OCI-LY7 (cell line): Measurements from ENCODE around the gene ADAMTS9. TPM values are rescaled to one million over a fixed set of nuclear protein-coding genes. Genes with fewer than 3 reads are reported as not detected.

Experiments
- BruUV-seq: library from RNA; stranded (reverse); fragments of 400-500 nt; replicated peaks from 2 replicates; lab custom pipeline; 2021; lab: Mats Ljungman, UMichigan
- CTCF ChIA-PET: fragments of 300-600 bp; sonication (Branson Sonifier 250); formaldehyde crosslinking; loops from one replicate; lab custom pipeline; 2022; ENCODE audit warnings: antibody characterized with exemption; ENCODE audit not compliant: unreplicated experiment; lab: Charles Lee
- POLR2A ChIA-PET: fragments of 300-600 bp; sonication (Branson Sonifier 250); formaldehyde crosslinking; loops from one replicate; lab custom pipeline; 2022; ENCODE audit warnings: antibody characterized with exemption; lab: Charles Lee
- DNase-seq: peaks from one replicate; pipeline ENCODE4 v3.0.0-alpha.2; 2015; ENCODE audit warnings: low spot score
- H2AFZ ChIP-seq: fragments of 200-600 bp; sonication (generic), shearing (Covaris generic); 2 replicates; pipeline ENCODE4 v1.6.1; 2014; ENCODE audit warnings: mild to moderate bottlenecking, antibody characterized with exemption, low read length, moderate library complexity
- H3K27ac ChIP-seq: fragments of 200-600 bp; sonication (generic); 2 replicates; pipeline ENCODE4 v1.5.1; 2014; ENCODE audit warnings: mixed run types, low read depth, mild to moderate bottlenecking, moderate library complexity, low read length, inconsistent platforms; ENCODE audit not compliant: poor library complexity, severe bottlenecking
- H3K36me3 ChIP-seq: fragments of 200-600 bp; sonication (generic); 2 replicates; pipeline ENCODE4 v1.6.1; 2014; ENCODE audit warnings: mild to moderate bottlenecking, antibody characterized with exemption, low read length, moderate library complexity, mixed read lengths; ENCODE audit not compliant: insufficient read depth
- H3K4me1 ChIP-seq: fragments of 200-600 bp; sonication (generic); 2 replicates; pipeline ENCODE4 v1.5.1; 2014; ENCODE audit warnings: mild to moderate bottlenecking, low read length; ENCODE audit not compliant: insufficient read depth, poor library complexity, severe bottlenecking
- H3K4me2 ChIP-seq: fragments of 200-600 bp; sonication (generic); 2 replicates; pipeline ENCODE4 v1.6.1; 2014; ENCODE audit warnings: mild to moderate bottlenecking, low read length
- H3K4me3 ChIP-seq: fragments of 200-600 bp; sonication (generic); 2 replicates; pipeline ENCODE4 v1.5.1; 2014; ENCODE audit warnings: mild to moderate bottlenecking, low read depth, low read length; ENCODE audit not compliant: poor library complexity, severe bottlenecking
- H3K79me2 ChIP-seq: fragments of 200-600 bp; sonication (generic); 2 replicates; pipeline ENCODE4 v1.6.1; 2016; ENCODE audit warnings: low read depth, mild to moderate bottlenecking, low read length, moderate library complexity, mixed read lengths; ENCODE audit not compliant: insufficient read depth
- H3K9me2 ChIP-seq: fragments of 200-600 bp; sonication (generic); 2 replicates; pipeline ENCODE4 v1.6.1; 2016; ENCODE audit warnings: mild to moderate bottlenecking, low read length, mixed read lengths; ENCODE audit not compliant: insufficient read depth
- H3K9me3 ChIP-seq: fragments of 200-600 bp; sonication (generic); 2 replicates; pipeline ENCODE4 v1.6.1; 2014; ENCODE audit warnings: mild to moderate bottlenecking, mixed run types, low read length, mixed read lengths
- H4K20me1 ChIP-seq: fragments of 200-600 bp; sonication (generic); 2 replicates; pipeline ENCODE4 v1.6.1; 2014; ENCODE audit warnings: mild to moderate bottlenecking, antibody characterized with exemption, low read length, moderate library complexity, mixed read lengths; ENCODE audit not compliant: insufficient read depth
- EZH2phosphoT487 ChIP-seq: fragments of 200-600 bp; sonication (generic); IDR thresholded peaks from 2 replicates; pipeline ENCODE4 v1.6.1; 2018; ENCODE audit warnings: low read depth, borderline replicate concordance, mild to moderate bottlenecking, mixed run types, antibody characterized with exemption, low read length, moderate library complexity, mixed read lengths
- intact Hi-C: fragments of 100-400 bp; cut with micrococcal nuclease; formaldehyde crosslinking; loops from one replicate; pipeline ENCODE4 v1.10.0; 2022; ENCODE audit not compliant: unreplicated experiment
- total RNA-seq, 2 experiments: library from RNA; depleted of rRNA in 1 of 2; stranded (reverse); fragments of >200 nt in 1 of 2; shearing (Covaris generic) in 1 of 2; gene quantifications; 2 replicates each; pipeline ENCODE4 v1.2.3, GENCODE V29; 2014 to 2022
- TF ChIP-seq, protein P1 (sequence below): fragments of 200-600 bp; sonication (generic); conservative IDR thresholded peaks from 2 replicates; pipeline ENCODE4 v1.5.1; 2014; ENCODE audit warnings: mild to moderate bottlenecking, antibody characterized with exemption, low read length, moderate library complexity, mixed read lengths

ADAMTS9 gene
- total RNA-seq, 2 experiments from 2014 or later, result not detected

DNA sequence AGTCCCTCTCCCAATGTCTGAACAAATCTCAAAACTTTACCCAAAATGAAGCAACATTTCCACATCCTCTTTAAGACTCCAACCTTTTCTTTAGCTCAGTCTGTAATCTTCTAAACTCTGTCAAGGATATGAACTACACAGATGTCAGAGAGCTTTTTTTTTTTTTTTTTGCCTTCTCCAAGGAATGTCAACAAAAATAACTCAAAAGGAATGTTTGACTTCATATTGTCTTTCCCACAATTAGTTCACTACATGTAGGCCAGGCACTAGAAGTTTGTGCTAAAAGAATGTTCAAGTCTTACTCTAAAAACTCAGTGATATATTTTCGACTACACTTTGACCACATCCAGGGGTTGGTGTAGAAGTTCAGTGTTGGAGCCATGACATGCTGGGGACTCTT, 37.1 kb downstream of the ADAMTS9 start:
- Histone ChIP-seq H3K27ac (no peak overlapping the region), H4K20me1 (no peaks in the 10 kb centered on the region), H3K4me1 (no peaks in the 10 kb centered on the region), H3K36me3 (no peaks in the 10 kb centered on the region), H3K9me3 (no peaks in the 10 kb centered on the region), H3K4me2 (no peak overlapping the region), H3K9me2 (no peaks in the 10 kb centered on the region), H3K79me2 (no peaks in the 10 kb centered on the region), H2AFZ (no peak overlapping the region), H3K4me3 (no peak overlapping the region)
- CTCF ChIA-PET, result no interaction called here
- intact Hi-C loops, result no loop called here
- DNase-seq, result no peak
- TF ChIP-seq, protein P1, sequence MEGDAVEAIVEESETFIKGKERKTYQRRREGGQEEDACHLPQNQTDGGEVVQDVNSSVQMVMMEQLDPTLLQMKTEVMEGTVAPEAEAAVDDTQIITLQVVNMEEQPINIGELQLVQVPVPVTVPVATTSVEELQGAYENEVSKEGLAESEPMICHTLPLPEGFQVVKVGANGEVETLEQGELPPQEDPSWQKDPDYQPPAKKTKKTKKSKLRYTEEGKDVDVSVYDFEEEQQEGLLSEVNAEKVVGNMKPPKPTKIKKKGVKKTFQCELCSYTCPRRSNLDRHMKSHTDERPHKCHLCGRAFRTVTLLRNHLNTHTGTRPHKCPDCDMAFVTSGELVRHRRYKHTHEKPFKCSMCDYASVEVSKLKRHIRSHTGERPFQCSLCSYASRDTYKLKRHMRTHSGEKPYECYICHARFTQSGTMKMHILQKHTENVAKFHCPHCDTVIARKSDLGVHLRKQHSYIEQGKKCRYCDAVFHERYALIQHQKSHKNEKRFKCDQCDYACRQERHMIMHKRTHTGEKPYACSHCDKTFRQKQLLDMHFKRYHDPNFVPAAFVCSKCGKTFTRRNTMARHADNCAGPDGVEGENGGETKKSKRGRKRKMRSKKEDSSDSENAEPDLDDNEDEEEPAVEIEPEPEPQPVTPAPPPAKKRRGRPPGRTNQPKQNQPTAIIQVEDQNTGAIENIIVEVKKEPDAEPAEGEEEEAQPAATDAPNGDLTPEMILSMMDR, result no peak
- TF ChIP-seq EZH2phosphoT487, result no peak
- POLR2A ChIA-PET, result interaction anchor here (0.6 kb wide), 1 partner anchor 13 kb away, joined by 6 read pairs; no protein-coding TSS in a partner anchor
- BruUV-seq, result no TSS peak

DNA sequence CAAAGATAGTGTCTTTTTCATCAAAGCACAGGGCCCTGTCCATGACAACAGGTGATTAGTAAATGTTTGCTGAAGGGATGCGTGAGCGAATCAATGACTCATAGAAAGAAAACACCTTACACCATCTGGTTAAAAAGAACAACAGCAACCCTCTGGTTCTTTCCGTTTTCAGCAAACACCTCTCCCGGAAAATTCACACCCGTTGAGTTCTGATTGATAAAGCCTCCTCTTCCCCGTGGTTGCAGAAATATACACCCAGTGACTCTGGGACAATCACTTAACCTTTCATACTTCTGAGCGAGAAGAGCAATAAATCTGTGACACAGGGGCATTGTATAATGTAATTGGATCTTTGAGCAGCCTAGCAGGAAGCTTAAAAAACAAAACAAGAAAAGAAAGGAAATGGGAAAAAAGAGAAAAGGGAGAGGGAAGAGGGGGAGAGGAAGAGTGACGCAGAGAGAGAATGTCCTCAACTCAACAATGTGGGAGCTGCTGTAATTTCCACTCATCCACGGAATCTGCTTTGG, 37.6 kb downstream of the ADAMTS9 start:
- TF ChIP-seq, protein P1, result no peak
- TF ChIP-seq EZH2phosphoT487, result no peak
- no peaks in the 10 kb centered on the region for H3K4me1 ChIP-seq
- no peaks in the 10 kb centered on the region for H4K20me1 ChIP-seq
- no TSS peak for BruUV-seq
- intact Hi-C loops, result no loop called here
- no peaks in the 10 kb centered on the region for H3K9me2 ChIP-seq
- POLR2A ChIA-PET, result interaction anchor here (0.6 kb wide), 1 partner anchor 12 kb away, joined by 6 read pairs; no protein-coding TSS in a partner anchor
- H3K36me3 ChIP-seq, result no peaks in the 10 kb centered on the region
- H3K4me2 ChIP-seq, result no peak overlapping the region
- no peaks in the 10 kb centered on the region for H3K9me3 ChIP-seq
- no peak for DNase-seq
- CTCF ChIA-PET, result no interaction called here
- H3K27ac ChIP-seq, result no peak overlapping the region
- H3K4me3 ChIP-seq, result no peak overlapping the region
- H3K79me2 ChIP-seq, result no peaks in the 10 kb centered on the region
- H2AFZ ChIP-seq, result no peak overlapping the region
